Right ventricle myocardium superior (tissue), 1 donor: Measurements from ENCODE around the gene ENKD1. TPM values are rescaled to one million over a fixed set of nuclear protein-coding genes. Genes with fewer than 3 reads are reported as not detected.

ENCODE experiments used
- ATAC-seq: fragments of 200-7000 bp; cut with Tn5 transposase; one replicate; pipeline ENCODE4 v1.9.1; 2020; ENCODE audit warnings: mild to moderate bottlenecking; ENCODE audit not compliant: poor library complexity
- DNase-seq: peaks from one replicate; pipeline ENCODE4 v3.0.0-alpha.2; 2020
- intact Hi-C: fragments of 100-400 bp; cut with DNase I; formaldehyde crosslinking; loops from one replicate; pipeline ENCODE4 v1.11.2; 2022
- total RNA-seq: library from RNA; stranded (reverse); fragmentation: NEBNext Ultra II Directional; extraction: Animal tissue kit (Norgen Biotek cat#: 25700); gene quantifications from one replicate; pipeline ENCODE4 v1.2.1, GENCODE V29; 2021
- donor health status: DM: no; HTN: yes; CAD: no; lungs with severe emphysema.

ENKD1 gene
- total RNA-seq, 1 donor from 2014 or later = 8.8 TPM

GRCh38 chr16:67641779-67642708 lies 24.5 kb downstream of the ENKD1 start:
- intact Hi-C loops = loop anchor here (10.0 kb wide), 1 partner anchor 97 kb away; no protein-coding TSS in a partner anchor
- DNase-seq (peak; percentile 81), ATAC-seq (peak; percentile 91)

- DNase-seq (no peak), ATAC-seq (no peak)
- intact Hi-C loops = loop anchor here (10.0 kb wide), 1 partner anchor 73 kb away; the partner anchor contains the start of gene CTCF
Observed at GRCh38 chr16:67637625-67638024, 28.9 kb downstream of the ENKD1 start.

GRCh38 chr16:67636713-67637112 lies 29.8 kb downstream of the ENKD1 start:
- DNase-seq = no peak
- intact Hi-C loops = loop anchor here (10.0 kb wide), 1 partner anchor 72 kb away; the partner anchor contains the start of gene CTCF
- ATAC-seq = no peak

GRCh38 chr16:67632415-67633172 lies 34.0 kb downstream of the ENKD1 start:
- DNase-seq = peak; percentile 69
- intact Hi-C loops = loop anchor here (10.0 kb wide), 1 partner anchor 68 kb away; the partner anchor contains the start of gene CTCF
- ATAC-seq = peak; percentile 82

- intact Hi-C loops = no loop called here
- no peak for ATAC-seq
- no peak for DNase-seq
Observed at GRCh38 chr16:67628216-67628615, 38.3 kb downstream of the ENKD1 start.

GRCh38 chr16:67613808-67614207 lies 52.7 kb downstream of the ENKD1 start:
- DNase-seq (no peak), ATAC-seq (no peak)
- intact Hi-C loops = no loop called here

Other genes with a start within 250 kb of the ENKD1 start
- 0.89 TPM for gene HSD11B2, start 235.6 kb downstream of the ENKD1 start, total RNA-seq
- 59.9 TPM for gene ATP6V0D1, start 185.6 kb downstream of the ENKD1 start, total RNA-seq
- not detected for gene AGRP, start 183.2 kb downstream of the ENKD1 start, total RNA-seq
- gene RIPOR1, start 137.9 kb downstream of the ENKD1 start, total RNA-seq = 73.7 TPM
- gene CTCF, start 104.2 kb downstream of the ENKD1 start, total RNA-seq = 24.9 TPM
- gene CARMIL2, start 21.6 kb downstream of the ENKD1 start, total RNA-seq = 0.05 TPM
- 7.1 TPM for gene ACD, start 6.5 kb downstream of the ENKD1 start, total RNA-seq
- gene PARD6A, start 5.8 kb downstream of the ENKD1 start, total RNA-seq = 3.2 TPM
- 4.3 TPM for gene C16orf86, start 64 bp upstream of the ENKD1 start, total RNA-seq
- 7.8 TPM for gene GFOD2, start 52.6 kb upstream of the ENKD1 start, total RNA-seq
- 10.9 TPM for gene RANBP10, start 139.8 kb upstream of the ENKD1 start, total RNA-seq
- gene TSNAXIP1, start 140.1 kb upstream of the ENKD1 start, total RNA-seq = 0.32 TPM
- gene THAP11, start 175.6 kb upstream of the ENKD1 start, total RNA-seq = 31.1 TPM
- 76.7 TPM for gene NUTF2, start 180.2 kb upstream of the ENKD1 start, total RNA-seq
- 20.6 TPM for gene CENPT, start 180.9 kb upstream of the ENKD1 start, total RNA-seq
- gene EDC4, start 206.3 kb upstream of the ENKD1 start, total RNA-seq = 30.6 TPM
- gene NRN1L, start 218.1 kb upstream of the ENKD1 start, total RNA-seq = not detected
- 16.6 TPM for gene PSKH1, start 226.5 kb upstream of the ENKD1 start, total RNA-seq